SKM-1 treated with dmso at 0.1 percent for 144 hours (cell line): ENCODE measurements around the gene ANO7.

Experiments
- DNase-seq: peaks from one replicate; lab custom pipeline; 2025; ENCODE audit not compliant: unreplicated experiment; lab: John Stamatoyannopoulos, UW

The ANO7 gene

DNA sequence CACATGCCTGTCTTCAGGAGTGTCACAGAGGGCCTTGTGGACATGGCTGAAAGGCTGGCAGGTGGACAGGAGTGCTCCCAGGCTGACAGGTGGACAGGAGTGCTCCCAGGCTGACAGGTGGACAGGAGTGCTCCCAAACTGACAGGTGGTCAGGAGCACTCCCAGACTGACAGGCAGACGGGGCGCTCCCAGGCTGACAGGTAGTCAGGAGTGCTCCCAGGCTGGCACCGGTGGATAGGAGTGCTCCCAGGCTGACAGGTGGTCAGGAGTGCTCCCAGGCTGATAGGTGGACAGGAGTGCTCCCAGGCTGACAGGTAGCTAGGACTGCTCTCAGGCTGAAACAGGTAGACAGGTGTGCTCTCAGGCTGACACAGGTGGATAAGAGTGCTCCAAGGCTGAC, 16.6 kb downstream of the ANO7 start:
- no peak for DNase-seq

DNA sequence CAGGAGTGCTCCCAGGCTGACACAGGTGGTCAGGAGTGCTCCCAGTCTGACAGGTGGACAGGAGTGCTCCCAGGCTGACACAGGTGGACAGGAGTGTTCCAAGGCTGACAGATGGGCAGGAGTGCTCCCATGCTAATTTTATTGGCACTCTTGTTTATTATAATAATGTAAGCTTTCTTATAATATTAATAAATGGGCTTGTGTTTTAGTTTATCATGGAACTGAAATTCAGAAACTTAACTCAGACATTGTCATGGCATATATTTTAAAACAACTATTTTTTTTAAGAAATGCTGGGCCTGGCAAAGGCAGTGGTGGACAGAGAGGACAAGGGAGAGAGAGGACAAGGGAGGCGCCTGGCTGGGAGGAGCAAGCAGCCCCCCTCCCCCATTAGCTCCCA, 18.7 kb downstream of the ANO7 start:
- DNase-seq: no peak

DNA sequence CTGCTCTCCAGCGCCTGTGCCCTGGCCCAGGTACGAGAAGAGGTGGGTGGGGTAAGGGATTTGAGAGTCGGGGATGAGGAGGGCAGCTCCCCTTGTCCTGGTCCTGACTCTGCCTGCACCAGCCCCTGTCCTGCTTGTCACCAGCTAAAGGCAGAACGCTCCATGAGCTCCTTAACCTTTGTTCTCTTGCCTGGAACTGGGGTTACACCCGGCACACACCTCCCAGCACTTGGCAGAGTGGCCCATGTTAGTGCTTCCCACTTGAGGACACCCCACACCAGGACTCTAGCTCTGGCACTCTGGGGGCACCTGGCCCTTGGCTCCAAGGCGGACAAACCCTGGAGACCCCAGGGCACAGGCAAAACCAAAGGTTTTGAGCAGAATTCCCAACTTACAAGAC, 19.2 kb downstream of the ANO7 start:
- no peak for DNase-seq

DNA sequence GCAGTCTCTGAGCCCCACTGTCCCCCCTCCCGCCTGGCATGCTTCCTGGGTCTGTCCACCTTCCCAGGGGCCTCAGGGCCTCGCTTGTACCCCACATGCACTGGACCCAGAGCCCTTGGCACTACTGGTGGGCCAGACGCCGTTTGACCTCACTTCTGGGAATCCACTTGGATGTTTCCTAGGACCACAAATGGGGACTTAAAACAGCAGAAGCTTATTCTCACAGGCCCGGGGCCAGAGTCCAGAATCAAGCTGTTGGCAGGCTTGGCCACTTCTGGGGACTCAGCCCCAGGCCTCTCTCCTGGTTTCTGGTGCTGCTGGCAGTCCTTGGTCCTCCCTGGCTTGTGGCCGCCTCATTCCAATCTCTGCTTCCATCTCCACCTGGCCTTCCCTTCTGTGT, 19.6 kb downstream of the ANO7 start:
- no peak for DNase-seq

DNA sequence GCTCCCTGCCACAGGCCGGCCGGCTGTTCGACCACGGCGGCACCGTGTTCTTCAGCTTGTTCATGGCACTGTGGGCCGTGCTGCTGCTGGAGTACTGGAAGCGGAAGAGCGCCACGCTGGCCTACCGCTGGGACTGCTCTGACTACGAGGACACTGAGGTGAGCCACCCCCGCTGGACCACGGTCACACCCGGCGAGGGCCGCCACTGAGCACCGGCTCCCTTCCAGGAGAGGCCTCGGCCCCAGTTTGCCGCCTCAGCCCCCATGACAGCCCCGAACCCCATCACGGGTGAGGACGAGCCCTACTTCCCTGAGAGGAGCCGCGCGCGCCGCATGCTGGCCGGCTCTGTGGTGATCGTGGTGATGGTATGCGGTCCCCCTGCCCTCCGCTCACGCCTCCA, 20.8 kb downstream of the ANO7 start:
- no peak for DNase-seq

DNA sequence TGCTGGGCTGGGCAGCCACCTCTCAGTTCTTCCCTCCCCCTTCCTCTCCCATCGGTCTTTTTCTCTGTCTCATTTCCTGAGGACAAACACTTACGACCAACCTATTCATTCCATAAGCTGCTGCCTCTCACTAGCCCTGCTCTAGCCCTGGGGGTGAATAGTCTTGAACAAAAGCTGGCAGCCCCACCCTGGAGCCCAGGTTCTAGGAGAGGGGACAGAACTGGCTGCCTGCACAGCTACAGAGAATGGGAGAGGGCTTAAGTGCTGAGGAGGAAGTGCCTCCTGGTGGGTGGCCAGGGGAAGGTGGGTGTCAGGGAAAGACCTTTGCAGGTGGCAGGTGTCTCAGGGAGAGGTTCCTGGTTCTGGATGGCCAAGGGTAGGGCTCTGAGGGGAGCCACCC, 22.8 kb downstream of the ANO7 start:
- DNase-seq: no peak

DNA sequence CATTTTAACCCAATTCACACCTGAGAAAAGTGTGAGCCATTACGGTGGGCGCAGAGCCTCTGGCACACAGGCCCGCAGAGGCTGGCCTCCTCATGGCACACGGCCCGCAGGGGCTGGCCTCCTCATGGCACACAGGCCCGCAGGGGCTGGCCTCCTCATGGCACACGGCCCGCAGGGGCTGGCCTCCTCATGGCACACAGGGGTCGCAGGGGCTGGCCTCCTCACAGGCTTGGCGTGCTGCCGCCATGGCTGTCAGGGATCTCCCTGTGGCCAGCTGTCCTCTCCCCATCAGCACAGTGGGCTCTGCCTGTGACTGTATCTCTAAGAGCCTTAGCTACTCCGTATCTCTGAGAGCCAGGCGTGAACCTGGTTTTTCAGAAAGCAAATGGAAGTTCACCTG, 24.6 kb downstream of the ANO7 start:
- no peak for DNase-seq

DNA sequence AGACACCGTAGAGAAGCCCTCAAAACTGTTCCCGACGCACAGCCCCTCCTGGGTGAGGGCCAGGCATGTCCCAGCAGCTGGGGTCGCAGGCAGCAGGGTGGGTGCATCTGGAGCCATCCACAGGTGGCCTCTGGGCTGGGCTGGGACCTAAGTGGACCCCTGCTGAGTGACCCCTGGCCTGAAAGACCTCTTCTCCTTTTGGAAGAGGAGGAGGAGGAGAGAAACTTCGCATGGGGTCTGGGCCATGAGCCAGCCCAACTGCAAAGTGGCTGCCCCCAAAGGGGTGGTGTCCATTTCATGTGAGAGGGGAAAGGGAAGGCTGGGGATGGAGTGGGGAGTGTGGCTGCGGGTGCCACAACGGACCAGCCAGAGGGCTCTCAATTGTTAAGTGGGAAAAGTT, 25.1 kb downstream of the ANO7 start:
- no peak for DNase-seq

DNA sequence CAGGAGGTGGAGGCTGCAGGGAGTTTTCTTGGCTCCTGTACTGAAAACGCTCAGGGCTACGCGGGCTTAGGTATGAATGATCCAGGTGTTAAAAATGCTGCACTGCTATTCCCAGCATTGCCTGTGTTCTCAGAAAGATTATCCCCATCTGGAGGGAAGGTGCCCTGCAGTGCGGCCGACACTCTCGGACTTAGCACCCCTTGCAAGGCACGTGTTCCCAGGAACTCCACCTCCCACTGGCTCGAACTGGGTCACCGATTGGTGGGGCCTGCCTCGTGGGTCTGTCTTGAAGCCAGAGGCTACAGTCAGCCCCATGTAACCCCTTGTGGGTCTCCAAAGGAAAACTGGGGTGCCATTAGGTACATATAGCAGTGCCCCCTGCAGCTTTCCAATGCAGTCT, 25.7 kb downstream of the ANO7 start:
- DNase-seq: no peak

DNA sequence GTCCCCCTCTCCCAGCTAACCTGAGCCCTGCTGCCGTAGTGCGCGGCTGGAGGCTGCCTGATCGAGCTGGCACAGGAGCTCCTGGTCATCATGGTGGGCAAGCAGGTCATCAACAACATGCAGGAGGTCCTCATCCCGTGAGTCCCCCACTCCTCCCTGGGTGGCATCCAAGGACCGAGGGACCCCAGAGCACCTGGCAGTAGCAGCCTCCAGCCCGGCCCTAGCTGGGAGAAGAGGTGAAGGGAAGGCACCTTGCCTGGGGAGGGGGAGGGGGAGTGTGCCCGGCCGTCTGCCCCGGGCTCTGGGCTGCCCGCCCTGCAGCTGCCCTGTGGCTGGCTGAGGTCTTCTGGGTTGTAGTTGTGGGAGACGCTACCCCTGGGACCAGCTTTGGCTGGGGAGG, 26.3 kb downstream of the ANO7 start:
- DNase-seq: no peak

DNA sequence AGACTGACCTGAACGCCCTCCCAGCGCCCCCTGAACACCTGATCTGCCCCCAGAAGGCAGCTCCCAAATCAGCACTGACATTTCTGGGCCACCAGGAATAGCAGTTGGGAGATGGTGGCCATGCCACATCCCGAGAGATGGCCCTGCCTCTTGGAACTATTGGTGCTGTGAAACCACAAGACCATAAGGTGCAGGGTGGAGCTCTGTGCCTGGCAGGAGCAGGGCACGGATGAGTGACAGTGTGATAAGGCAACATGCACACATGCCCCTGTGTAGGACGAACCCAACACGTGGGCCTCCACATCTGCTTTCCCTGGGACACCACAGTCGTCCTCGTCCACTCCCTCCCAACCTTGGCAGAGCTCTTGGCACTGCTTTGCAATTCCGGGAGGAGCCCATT, 26.9 kb downstream of the ANO7 start:
- DNase-seq: no peak

DNA sequence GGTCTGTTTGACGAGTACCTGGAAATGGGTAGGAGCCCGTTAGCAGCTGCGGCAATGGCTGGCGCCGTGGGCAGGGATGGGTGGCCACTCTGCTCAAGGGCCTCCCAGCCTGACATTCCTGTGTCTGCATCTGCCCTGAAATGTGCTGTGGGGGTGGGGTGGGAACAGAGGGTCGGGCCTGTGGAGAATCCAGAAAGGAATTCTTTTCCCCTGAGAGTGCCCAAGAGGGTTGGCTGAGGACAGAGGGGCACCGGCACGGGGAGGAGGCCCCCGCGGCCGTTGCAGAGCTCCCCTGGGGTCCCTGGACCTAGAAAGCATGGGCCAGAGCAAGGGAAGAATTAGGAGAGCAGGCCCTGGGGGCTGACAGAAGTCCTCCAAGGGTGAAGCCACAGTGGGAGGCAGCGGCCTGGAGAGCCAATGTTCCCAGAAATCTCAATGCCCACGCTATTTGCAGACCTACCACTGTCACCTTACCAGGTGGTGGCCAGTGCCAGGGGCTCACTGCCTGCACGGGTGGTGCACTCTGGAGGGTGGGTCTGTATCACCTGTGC, 27.8 kb downstream of the ANO7 start:
- DNase-seq: no peak

DNA sequence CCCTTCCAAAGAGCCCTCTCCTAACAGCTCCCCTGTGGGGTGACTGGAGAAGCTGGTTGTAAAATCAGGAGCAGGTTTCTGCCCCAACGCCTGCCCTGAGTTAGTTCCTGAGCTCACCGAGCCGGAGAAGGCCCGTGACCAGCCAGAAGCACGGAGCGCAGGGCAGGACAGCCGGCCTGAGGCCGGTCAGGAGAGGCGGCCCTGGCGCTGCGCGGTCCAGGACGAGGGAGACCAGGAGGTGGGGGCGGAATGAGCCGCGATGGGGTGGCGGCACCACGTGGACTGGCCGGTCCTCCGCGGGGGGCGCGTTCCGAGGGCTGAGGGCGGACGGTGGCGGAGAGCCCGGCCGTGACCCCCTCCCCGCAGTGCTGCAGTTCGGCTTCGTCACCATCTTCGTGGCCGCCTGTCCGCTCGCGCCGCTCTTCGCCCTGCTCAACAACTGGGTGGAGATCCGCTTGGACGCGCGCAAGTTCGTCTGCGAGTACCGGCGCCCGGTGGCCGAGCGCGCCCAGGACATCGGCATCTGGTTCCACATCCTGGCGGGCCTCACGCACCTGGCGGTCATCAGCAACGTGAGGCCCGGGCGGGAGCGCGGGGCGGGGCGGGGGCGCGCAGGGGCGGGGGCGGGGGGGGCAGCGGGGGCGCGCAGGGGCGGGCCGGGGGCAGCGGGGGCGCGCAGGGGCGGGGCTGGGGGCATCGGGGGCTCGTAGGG, 29.0 kb downstream of the ANO7 start:
- DNase-seq: no peak

DNA sequence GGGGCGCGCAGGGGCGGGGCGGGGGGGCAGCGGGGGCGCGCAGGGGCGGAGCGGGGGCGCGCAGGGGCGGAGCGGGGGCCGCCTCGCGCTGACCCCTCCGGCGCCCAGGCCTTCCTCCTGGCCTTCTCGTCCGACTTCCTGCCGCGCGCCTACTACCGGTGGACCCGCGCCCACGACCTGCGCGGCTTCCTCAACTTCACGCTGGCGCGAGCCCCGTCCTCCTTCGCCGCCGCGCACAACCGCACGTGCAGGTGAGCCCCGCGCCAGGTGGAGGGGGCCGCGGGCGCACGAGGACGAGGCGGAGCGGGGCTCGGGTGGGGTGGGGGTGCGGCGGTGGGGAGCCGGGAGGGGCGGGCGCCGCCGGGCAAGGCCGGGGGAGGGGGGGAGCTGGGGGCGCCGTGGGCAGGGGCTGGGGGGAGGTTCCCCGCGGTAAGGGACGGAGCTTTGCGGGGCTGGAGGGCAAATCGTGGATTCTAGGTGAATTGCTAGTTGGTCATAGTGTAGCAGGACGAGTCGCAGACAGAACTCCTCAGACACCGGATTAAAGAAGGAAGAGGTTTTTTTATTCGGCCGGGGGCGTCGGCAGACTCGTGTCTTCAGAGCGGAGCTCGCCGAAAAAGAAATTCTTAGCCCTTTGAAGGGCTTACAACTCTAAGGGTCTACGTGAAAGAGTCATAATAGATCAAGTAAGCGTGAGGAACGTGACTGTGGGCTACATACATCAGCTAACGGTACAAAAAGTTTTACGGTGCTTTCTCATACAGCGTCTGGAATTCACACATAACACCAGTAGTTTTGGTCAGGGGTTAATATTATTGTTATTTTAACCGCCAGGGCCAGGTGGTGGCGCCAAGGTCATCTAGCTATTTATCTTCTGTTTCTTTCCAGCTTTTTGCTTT, 29.9 kb downstream of the ANO7 start:
- DNase-seq: peak; percentile 10

DNA sequence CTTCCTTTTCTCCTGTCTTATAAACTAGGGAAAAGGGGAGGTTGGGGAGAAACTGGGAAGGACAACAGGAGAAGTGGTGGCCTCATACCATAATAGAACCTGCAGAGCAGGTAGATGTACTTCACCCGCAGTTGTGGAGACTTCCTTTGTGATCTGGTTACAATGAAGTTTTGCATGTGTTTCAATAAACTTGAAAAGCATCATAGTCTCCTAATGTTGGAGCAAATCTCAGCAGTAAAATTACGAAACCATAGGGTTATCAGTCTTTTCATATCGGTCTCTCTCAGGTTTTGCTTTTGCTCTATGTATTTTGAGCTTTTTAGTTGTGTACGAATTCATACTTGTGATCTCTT, 30.5 kb downstream of the ANO7 start:
- no peak for DNase-seq

DNA sequence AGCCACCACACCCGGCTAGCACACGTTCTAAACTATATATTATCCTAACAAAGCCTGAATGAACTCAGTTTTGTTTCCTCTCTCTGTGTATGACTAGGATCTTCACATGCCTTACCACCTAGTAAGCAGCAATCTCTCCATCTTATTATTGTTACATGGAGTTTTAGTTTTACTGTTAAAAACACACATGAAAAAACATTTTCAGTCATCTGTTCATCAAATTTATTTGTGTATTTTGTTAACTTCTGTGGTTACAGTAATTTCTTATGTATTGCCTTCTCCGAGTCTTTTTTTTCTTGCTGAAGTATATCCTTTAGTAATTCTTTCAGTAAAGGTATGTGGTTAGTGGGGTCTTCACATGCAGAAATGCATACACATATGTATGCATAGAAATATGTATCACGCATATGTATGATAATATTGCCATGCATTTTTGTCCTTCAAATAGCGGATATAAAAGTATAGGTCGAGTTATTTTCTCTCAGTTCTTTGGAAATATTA, 31.4 kb downstream of the ANO7 start:
- no peak for DNase-seq

DNA sequence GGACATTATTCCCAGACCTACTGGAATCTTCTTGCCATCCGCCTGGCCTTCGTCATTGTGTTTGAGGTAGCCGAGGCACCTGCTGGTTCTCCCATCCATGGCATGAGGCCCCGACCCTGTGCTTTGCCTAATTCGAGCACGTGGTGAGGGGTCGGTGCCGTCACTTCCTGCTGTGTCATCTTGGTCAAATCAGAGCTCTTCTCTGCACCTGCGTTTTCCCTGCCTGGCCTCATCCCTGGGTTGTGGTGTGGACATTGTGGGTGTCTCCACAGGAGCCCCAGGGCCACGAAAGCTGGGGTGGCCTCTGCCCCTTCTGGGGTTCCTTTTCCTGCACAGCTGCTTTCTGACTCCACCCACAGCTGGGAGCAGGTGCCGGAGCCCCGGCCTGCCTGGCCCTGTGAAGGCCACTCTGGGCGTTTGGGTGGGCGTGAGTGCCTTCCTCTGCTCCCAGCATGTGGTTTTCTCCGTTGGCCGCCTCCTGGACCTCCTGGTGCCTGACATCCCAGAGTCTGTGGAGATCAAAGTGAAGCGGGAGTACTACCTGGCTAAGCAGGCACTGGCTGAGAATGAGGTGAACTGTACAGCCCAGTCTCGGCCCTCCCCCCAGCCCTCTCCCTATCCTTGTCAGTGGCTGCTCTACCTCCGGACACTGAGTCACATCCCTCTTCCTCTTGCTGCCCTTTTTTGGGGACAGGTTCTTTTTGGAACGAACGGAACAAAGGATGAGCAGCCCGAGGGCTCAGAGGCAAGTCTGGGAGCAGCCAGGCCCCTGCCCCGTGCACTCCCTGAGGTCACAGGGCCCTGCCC, 34.9 kb downstream of the ANO7 start:
- no peak for DNase-seq

DNA sequence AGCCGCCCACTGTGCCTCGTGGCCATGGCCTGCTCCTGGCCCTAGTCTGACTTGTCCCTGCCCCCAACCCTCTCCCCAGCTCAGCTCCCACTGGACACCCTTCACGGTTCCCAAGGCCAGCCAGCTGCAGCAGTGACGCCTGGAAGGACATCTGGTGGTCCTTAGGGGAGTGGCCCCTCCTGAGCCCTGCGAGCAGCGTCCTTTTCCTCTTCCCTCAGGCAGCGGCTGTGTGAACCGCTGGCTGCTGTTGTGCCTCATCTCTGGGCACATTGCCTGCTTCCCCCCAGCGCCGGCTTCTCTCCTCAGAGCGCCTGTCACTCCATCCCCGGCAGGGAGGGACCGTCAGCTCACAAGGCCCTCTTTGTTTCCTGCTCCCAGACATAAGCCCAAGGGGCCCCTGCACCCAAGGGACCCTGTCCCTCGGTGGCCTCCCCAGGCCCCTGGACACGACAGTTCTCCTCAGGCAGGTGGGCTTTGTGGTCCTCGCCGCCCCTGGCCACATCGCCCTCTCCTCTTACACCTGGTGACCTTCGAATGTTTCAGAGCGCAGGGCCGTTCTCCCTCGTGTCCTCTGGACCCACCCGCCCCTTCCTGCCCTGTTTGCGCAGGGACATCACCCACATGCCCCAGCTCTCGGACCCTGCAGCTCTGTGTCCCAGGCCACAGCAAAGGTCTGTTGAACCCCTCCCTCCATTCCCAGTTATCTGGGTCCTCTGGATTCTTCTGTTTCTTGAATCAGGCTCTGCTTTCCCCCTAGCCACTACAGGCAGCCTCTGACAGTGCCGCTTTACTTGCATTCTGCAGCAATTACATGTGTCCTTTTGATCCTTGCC, 35.8 kb downstream of the ANO7 start:
- DNase-seq: no peak

DNA sequence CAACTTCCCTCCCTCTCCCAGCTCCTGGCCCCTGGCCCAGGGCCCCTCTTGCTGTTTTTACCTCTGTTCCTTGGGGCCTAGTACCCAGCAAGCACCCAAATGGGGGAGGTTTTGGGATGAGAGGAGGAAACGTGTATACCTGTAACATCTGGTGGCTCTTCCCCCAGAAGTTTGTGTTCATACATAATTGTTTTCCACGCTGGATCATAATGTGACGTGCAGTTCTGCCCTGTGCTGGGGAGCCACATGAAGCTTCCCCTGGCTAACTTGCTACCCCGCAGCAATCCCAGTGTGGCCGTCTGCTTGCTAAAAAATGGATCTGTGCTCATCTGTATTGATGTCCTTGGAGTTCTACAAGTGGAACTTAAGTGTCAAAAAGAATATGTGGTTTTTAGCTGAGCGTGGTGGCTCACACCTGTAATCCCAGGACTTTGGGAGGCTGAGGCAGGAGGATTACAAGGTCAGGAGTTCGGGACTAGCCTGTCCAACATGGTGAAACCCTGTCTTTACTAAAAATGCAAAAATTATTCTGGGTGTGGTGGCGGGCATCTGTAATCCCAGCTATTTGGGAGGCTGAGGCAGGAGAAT, 36.5 kb downstream of the ANO7 start:
- DNase-seq: no peak

DNA sequence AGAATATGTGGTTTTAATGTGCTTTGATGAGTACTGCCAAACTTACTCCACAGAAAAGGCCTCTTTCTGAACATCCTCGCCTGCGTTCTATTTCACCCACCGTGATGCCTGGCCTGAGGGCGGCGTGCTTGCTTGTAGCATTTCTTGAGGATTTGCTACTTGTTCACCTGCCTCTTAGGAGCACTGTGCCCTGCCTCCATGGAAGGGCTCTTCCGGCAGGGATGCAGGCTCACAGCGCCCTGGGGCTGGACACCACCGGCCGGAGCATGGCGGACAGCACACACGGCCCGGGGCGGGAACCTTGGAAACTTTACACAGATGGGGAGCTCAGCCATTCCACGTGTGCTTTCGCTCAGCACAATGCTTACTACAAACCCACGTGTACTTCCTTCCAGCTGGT, 37.1 kb downstream of the ANO7 start:
- no peak for DNase-seq
